Common myeloid progenitor, CD34-positive (primary cell): ENCODE results near the gene TNC.
"Not testable (repeated sequence)": the region's sequence is repeated elsewhere in the genome, so short reads cannot be mapped to it uniquely, and the experiment has no call there.

ENCODE experiments used
- CTCF ChIA-PET: fragments of 350-600 bp; sonication (Branson Sonifier 250); formaldehyde crosslinking; loops from one replicate; lab custom pipeline; 2021; ENCODE audit warnings: antibody characterized with exemption; lab: Charles Lee
- POLR2A ChIA-PET: fragments of 350-600 bp; sonication (Branson Sonifier 250); formaldehyde crosslinking; loops from one replicate; lab custom pipeline; 2021; ENCODE audit warnings: antibody characterized with exemption; lab: Charles Lee
- DNase-seq, 3 donors: peaks; one replicate each; pipeline versions ENCODE4 v3.0.0 to v3.0.0-alpha.2; 2013
- H3K27ac ChIP-seq, 2 experiments: 1 replicate in 1 of 2; 2 replicates in 1 of 2; pipeline ENCODE4 v1.7.0; 2013; ENCODE audit warnings: inconsistent platforms in 2 of 2, low read length in 2 of 2, mild to moderate bottlenecking in 2 of 2, low read depth in 1 of 2, moderate library complexity in 1 of 2; ENCODE audit not compliant: severe bottlenecking in 2 of 2, insufficient read depth in 1 of 2, poor library complexity in 1 of 2
- H3K27me3 ChIP-seq, 5 experiments: replicated peaks in 2 of 5; 1 replicate in 3 of 5; 2 replicates in 2 of 5; pipeline versions ENCODE4 v1.6.1 to v1.7.0; 2013; ENCODE audit warnings: low read length in 4 of 5, mild to moderate bottlenecking in 2 of 5, moderate library complexity in 2 of 5, inconsistent platforms in 1 of 5; ENCODE audit not compliant: insufficient read depth in 5 of 5, control insufficient read depth in 4 of 5
- H3K36me3 ChIP-seq, 4 experiments: 1 replicate in 2 of 4; 2 replicates in 2 of 4; pipeline versions ENCODE4 v1.6.1 to v1.7.0; 2013; ENCODE audit warnings: low read length in 3 of 4, control low read depth in 1 of 4, mild to moderate bottlenecking in 1 of 4; ENCODE audit not compliant: control insufficient read depth in 4 of 4, insufficient read depth in 4 of 4
- H3K4me1 ChIP-seq, 4 experiments: 1 replicate in 3 of 4; 2 replicates in 1 of 4; pipeline versions ENCODE4 v1.6.1 to v1.7.1; 2013; ENCODE audit warnings: low read length in 3 of 4, mild to moderate bottlenecking in 3 of 4, control low read depth in 1 of 4, inconsistent platforms in 1 of 4, moderate library complexity in 1 of 4; ENCODE audit not compliant: control insufficient read depth in 4 of 4, insufficient read depth in 4 of 4; ENCODE audit errors: control extremely low read depth in 1 of 4
- H3K4me3 ChIP-seq, 7 experiments: 1 replicate in 4 of 7; 2 replicates in 3 of 7; pipeline versions ENCODE4 v1.5.1 to v1.7.0; 2013; ENCODE audit warnings: mild to moderate bottlenecking in 7 of 7, low read length in 6 of 7, moderate library complexity in 6 of 7, inconsistent platforms in 2 of 7, low read depth in 2 of 7, control low read depth in 1 of 7; ENCODE audit not compliant: insufficient read depth in 4 of 7, control insufficient read depth in 1 of 7; ENCODE audit errors: extremely low read depth in 1 of 7
- H3K9me3 ChIP-seq, 5 experiments: 1 replicate in 4 of 5; 2 replicates in 1 of 5; pipeline versions ENCODE4 v1.6.1 to v1.7.1; 2013; ENCODE audit warnings: low read length in 4 of 5, mild to moderate bottlenecking in 2 of 5, inconsistent platforms in 1 of 5, low read depth in 1 of 5, moderate library complexity in 1 of 5; ENCODE audit not compliant: control insufficient read depth in 4 of 5, insufficient read depth in 2 of 5; ENCODE audit errors: control extremely low read depth in 1 of 5
- WGBS: methylation state at CpG from one replicate; pipeline ENCODE4 v1.1.5; 2013; ENCODE audit not compliant: insufficient coverage; 5-methylcytosine and 5-hydroxymethylcytosine counted together

Gene TNC

DNA sequence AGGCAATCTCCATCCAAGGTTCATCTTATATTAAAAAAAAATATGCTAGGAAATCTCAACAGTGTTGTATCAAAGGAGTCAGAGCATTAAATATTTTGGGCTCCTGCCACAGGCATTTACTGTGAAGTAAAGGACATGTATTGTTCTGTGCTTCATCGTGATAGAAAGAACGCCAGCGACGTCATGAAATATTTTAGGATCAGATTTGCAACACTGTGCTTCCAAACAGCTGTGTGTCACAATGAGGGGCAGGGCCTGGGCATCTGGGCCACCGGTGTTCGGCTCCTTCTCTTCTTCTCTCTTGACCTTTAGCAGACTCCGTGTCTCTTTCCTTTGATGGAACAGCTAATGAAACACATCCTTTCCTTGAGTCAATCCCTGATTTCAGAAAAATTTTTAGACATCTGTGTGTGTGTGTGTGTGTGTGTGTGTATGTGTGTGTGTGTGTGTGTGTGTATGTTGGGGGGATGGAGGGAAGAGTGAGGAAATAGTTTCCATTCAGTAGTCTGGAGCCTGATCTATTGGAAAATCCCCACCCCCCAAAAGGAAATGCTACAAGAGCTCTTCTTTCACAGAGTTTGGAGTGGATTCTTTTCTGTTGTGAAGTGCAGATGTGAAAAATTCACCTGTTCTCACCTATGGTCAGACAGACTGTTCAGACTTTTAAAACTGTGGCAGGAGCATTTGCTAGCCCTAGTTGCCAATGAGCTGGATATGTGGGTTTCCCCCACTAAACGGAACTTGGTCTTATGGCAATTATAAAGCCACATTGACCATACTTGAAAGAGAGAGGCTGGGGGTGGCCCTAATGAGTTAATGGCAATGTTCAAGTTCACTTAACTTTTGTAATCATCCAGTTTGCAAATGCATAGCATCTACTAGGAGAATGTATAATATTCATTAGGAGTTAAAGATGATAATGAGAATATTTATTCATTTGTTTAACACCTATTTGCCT lies 18.1 kb upstream of the TNC start:
- H3K4me3 ChIP-seq = no peak overlapping the region
- no peaks in the 10 kb centered on the region for H3K4me1 ChIP-seq
- WGBS = 96% methylated on average over 7 of the region's 8 CpGs
- no peak for DNase-seq
- no peaks in the 10 kb centered on the region for H3K36me3 ChIP-seq
- peaks cover 0 to 2% (median 0%) of the 10 kb centered on the region in 5 experiments for H3K27me3 ChIP-seq
- H3K27ac ChIP-seq = no peak overlapping the region
- POLR2A ChIA-PET = no interaction called here
- no peaks in the 10 kb centered on the region for H3K9me3 ChIP-seq
- CTCF ChIA-PET = no interaction called here

DNA sequence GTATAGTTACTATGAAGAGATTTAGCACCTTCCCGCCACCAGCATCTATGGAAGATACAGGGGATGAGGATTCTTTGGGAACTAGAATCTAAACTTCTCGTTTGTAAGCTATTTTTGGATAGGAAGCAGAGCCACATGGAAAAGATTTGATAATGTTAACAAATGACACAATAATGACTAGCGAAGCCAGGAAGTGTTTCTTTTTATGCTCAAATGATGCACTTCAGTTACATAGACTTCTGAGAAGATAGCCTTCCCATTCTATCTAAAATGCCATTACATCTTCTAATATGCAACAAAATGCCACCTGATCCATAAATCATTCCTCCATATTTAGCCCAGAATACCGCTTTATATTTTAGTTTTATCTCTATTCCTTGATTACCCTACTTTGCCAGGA lies 17.0 kb upstream of the TNC start:
- peaks cover 0 to 2% (median 0%) of the 10 kb centered on the region in 5 experiments for H3K27me3 ChIP-seq
- no peaks in the 10 kb centered on the region for H3K4me1 ChIP-seq
- 80% methylated on average over 3 of the region's 4 CpGs for WGBS
- no peaks in the 10 kb centered on the region for H3K36me3 ChIP-seq
- H3K4me3 ChIP-seq = no peak overlapping the region
- H3K9me3 ChIP-seq = no peaks in the 10 kb centered on the region
- DNase-seq = no peak
- ChIA-PET CTCF (no interaction called here), POLR2A (no interaction called here)
- H3K27ac ChIP-seq = no peak overlapping the region

DNA sequence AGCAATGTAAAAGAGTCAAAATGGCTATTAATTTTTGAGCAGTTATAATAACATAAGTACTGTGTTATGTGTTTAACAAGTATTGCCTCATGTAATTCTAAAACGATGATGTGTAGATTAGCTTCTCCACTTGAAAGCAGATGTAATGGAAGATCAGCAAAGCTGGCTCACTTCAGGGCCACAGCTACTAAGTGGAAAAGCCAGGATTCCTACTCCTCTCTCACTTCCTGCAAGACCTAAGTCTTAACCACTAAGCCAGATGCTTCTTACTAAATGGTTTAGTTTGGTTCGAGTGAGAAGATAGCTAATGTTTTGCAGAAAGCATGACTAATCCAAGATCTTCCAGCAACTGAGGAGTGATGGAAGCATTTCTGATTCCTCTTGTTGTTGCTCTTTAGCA lies 15.7 kb upstream of the TNC start:
- peaks cover 0 to 2% (median 0%) of the 10 kb centered on the region in 5 experiments for H3K27me3 ChIP-seq
- CTCF ChIA-PET = no interaction called here
- no peak for DNase-seq

DNA sequence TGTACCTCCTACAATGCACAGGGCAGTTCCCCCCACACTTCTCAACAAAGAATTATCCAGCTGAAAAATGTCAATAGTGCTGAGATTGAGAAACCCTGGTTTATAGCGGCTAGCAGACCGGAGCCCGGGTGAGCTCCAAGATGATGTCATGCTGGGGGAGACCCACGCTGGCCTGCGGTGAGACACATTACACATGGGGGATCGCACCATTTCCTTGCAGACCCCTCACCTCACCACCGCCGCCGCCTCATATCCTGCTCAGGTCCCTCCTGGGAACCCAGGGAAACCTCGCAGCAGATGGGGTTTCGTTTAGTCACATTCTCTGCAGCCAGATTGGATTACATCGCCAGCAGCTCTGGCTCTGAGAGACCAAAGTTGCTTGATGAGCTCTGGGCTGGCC lies 14.7 kb upstream of the TNC start:
- ChIA-PET CTCF (no interaction called here), POLR2A (no interaction called here)
- H3K27me3 ChIP-seq = peaks cover 0 to 2% (median 0%) of the 10 kb centered on the region in 5 experiments
- no peak overlapping the region for H3K4me3 ChIP-seq
- no peaks in the 10 kb centered on the region for H3K36me3 ChIP-seq
- no peaks in the 10 kb centered on the region for H3K4me1 ChIP-seq
- 91% methylated on average over 11 of the region's 12 CpGs for WGBS
- DNase-seq = no peak
- H3K9me3 ChIP-seq = no peaks in the 10 kb centered on the region
- no peak overlapping the region for H3K27ac ChIP-seq

More for the DNA sequence above, 15.7 kb upstream of the TNC start:
- POLR2A ChIA-PET = interaction anchor here (0.6 kb wide), 1 partner anchor 942 kb away, joined by 4 read pairs; no protein-coding TSS in a partner anchor
- Histone ChIP-seq H3K36me3 (no peaks in the 10 kb centered on the region), H3K4me3 (no peak overlapping the region), H3K4me1 (no peaks in the 10 kb centered on the region), H3K9me3 (no peaks in the 10 kb centered on the region), H3K27ac (no peak overlapping the region)
- 100% methylated on average over 1 of the region's 2 CpGs for WGBS

DNA sequence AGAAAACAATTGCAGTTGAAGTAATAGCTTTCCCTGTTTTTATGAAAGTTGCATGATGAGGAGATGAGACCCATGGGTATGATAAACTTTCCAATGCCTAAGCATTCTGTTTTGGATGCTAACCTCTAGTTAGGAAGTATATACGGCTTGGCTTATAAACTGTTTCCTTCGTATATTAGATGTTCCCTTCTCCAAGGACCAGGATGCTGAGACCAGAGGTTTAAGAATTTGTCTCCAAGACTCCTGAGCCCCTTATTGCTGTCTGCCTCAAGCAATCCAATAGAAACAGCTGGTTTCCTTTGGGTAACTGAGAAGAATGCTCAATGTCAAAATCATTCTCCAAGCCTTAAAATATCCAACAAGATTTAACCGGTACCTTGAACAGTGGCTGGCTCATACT lies 12.2 kb upstream of the TNC start:
- Histone ChIP-seq H3K9me3 (peaks cover 0 to 2% (median 0%) of the 10 kb centered on the region in 5 experiments), H3K27me3 (peaks cover 0 to 2% (median 0%) of the 10 kb centered on the region in 5 experiments), H3K27ac (no peak overlapping the region), H3K4me3 (no peak overlapping the region), H3K36me3 (no peaks in the 10 kb centered on the region), H3K4me1 (no peaks in the 10 kb centered on the region)
- POLR2A ChIA-PET = no interaction called here
- 100% methylated on average over 2 of the region's 3 CpGs for WGBS
- CTCF ChIA-PET = no interaction called here
- DNase-seq = no peak

DNA sequence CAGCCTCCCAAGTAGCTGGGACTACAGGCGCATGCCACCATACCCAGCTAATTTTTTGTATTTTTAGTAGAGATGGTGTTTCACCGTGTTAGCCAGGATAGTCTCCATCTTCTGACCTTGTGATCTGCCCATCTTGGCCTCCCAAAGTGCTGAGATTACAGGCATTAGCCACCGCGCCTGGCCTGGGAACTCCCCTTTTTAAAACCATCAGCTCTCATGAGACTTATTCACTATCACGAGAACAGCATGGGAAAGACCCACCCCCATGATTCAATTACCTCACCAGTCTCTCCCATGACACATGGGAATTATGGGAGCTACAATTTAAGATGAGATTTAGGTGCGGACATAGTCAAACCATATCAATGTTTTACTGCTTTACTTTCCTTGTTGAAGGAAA lies 10.8 kb upstream of the TNC start:
- WGBS = 100% methylated on average over 1 of the region's 6 CpGs
- H3K9me3 ChIP-seq, CTCF ChIA-PET, H3K36me3 ChIP-seq, H3K4me1 ChIP-seq, DNase-seq, H3K4me3 ChIP-seq, H3K27ac ChIP-seq, POLR2A ChIA-PET, H3K27me3 ChIP-seq: not testable (repeated sequence)

DNA sequence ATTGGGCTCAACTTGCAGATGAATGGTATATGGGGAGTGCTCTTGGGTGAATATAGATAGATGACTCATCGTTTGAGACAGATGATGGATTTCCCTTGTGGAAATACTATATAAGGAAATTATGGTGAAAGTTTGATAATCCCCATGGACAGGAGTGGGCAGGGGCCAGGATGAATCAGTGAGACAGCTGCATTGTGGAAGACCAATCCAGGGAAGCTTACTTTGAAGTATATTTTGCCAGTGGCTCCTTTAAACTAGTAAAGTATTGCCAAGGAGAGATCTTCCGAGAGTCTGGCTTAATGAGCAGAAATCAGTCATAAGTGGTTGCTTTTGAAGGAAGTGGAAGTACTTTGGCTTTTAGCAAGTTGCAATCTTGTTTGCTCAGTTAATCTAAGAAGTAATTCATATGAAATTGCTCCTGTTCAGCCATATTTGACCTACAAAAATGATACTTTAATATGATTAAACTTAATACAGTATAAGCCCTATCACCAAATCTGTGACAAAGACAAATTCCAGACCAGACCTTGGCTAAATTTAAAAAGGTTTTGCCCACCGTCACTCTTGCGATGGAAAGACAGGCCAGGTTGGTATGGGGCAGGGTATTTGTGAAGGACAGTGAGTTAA lies 9.3 kb upstream of the TNC start:
- ChIA-PET CTCF (no interaction called here), POLR2A (no interaction called here)
- DNase-seq = no peak
- peaks cover 0 to 2% (median 0%) of the 10 kb centered on the region in 5 experiments for H3K9me3 ChIP-seq
- no peaks in the 10 kb centered on the region for H3K36me3 ChIP-seq
- H3K4me1 ChIP-seq = no peaks in the 10 kb centered on the region
- H3K4me3 ChIP-seq = no peak overlapping the region
- WGBS = 100% methylated on average over 4 of the region's 4 CpGs
- H3K27ac ChIP-seq = no peak overlapping the region
- H3K27me3 ChIP-seq = peaks cover 0 to 2% (median 0%) of the 10 kb centered on the region in 5 experiments
